HepG2 (cell line): Measurements from ENCODE around the gene KLHL17. TPM values are rescaled to one million over a fixed set of nuclear protein-coding genes. Genes with fewer than 3 reads are reported as not detected.

Source experiments
- ATM ChIP-seq: fragments of 450-650 bp; IDR thresholded peaks from 2 replicates; pipeline ENCODE4 v1.7.1; 2017; ENCODE audit warnings: mild to moderate bottlenecking, borderline replicate concordance
- CAMTA2 ChIP-seq: sonication (generic); formaldehyde crosslinking; IDR thresholded peaks from 2 replicates; pipeline ENCODE4 v1.4.0; 2020; ENCODE audit warnings: mild to moderate bottlenecking, missing genetic modification reagents, borderline replicate concordance
- CREM ChIP-seq, 2 experiments: sonication (generic) in 1 of 2; formaldehyde crosslinking in 1 of 2; IDR thresholded peaks; 2 replicates each; pipeline versions ENCODE4 v1.4.0 to v1.6.1; 2016 to 2020; ENCODE audit warnings: antibody characterized with exemption in 1 of 2, mild to moderate bottlenecking in 1 of 2, missing genetic modification reagents in 1 of 2
- FOSL1 ChIP-seq: sonication (generic); formaldehyde crosslinking; IDR thresholded peaks from 2 replicates; pipeline ENCODE4 v1.9.0; 2021; ENCODE audit warnings: missing genetic modification reagents, borderline replicate concordance
- NKX3-1 ChIP-seq: sonication (generic); formaldehyde crosslinking; IDR thresholded peaks from 2 replicates; pipeline ENCODE4 v1.5.0; 2020; ENCODE audit warnings: missing genetic modification reagents
- PHB2 ChIP-seq: fragments of 450-650 bp; IDR thresholded peaks from 2 replicates; pipeline ENCODE4 v1.6.1; 2018; ENCODE audit not compliant: partially characterized antibody
- SNAPC2 ChIP-seq: sonication (generic); formaldehyde crosslinking; IDR thresholded peaks from 2 replicates; pipeline ENCODE4 v1.8.1; 2022; ENCODE audit warnings: mild to moderate bottlenecking, missing genetic modification reagents
- SRF ChIP-seq: IDR thresholded peaks from 2 replicates; pipeline ENCODE4 v1.6.1; 2011; ENCODE audit warnings: mild to moderate bottlenecking, low read depth, low read length, moderate library complexity
- TBP ChIP-seq: sonication (generic); formaldehyde crosslinking; IDR thresholded peaks from 2 replicates; pipeline ENCODE4 v1.5.0; 2020; ENCODE audit warnings: missing genetic modification reagents
- TP53 ChIP-seq: sonication (generic); formaldehyde crosslinking; conservative IDR thresholded peaks from 2 replicates; pipeline ENCODE4 v1.4.0; 2020; ENCODE audit warnings: missing genetic modification reagents
- ZBTB3 ChIP-seq: sonication (generic); formaldehyde crosslinking; IDR thresholded peaks from 2 replicates; pipeline ENCODE4 v1.4.0; 2020; ENCODE audit warnings: low read depth, mild to moderate bottlenecking, moderate library complexity, missing genetic modification reagents, borderline replicate concordance
- ZNF256 ChIP-seq: sonication (generic); formaldehyde crosslinking; conservative IDR thresholded peaks from 2 replicates; pipeline ENCODE4 v1.4.0; 2020; ENCODE audit warnings: missing genetic modification reagents
- ZNF556 ChIP-seq: sonication (generic); formaldehyde crosslinking; IDR thresholded peaks from 2 replicates; pipeline ENCODE4 v1.4.0; 2020; ENCODE audit warnings: mild to moderate bottlenecking, missing genetic modification reagents, borderline replicate concordance
- ZNF563 ChIP-seq: sonication (generic); formaldehyde crosslinking; IDR thresholded peaks from 2 replicates; pipeline ENCODE4 v1.8.0; 2022; ENCODE audit warnings: mild to moderate bottlenecking, moderate library complexity, missing genetic modification reagents
- ZNF772 ChIP-seq: sonication (generic); formaldehyde crosslinking; IDR thresholded peaks from 2 replicates; pipeline ENCODE4 v1.5.0; 2020; ENCODE audit warnings: mild to moderate bottlenecking, missing genetic modification reagents
- polyA plus RNA-seq, 8 experiments: library from polyadenylated mRNA; depleted of rRNA in 3 of 8; stranded (reverse) in 7 of 8; unstranded in 1 of 8; fragments of >200 nt; fragmentation: Illumina TruSeq in 4 of 8; extraction: Trizol in 4 of 8; gene quantifications; 2 replicates each; pipeline versions ENCODE4 v1.2.1 to v1.2.3, GENCODE V29; 2011 to 2016; ENCODE audit warnings: low read depth in 4 of 8, missing spikeins in 1 of 8, mixed read lengths in 1 of 8; ENCODE audit not compliant: insufficient read depth in 1 of 8
- total RNA-seq, 5 experiments: library from RNA; depleted of rRNA; stranded (reverse); fragments of >200 nt; fragmentation: Illumina TruSeq; extraction: Trizol; gene quantifications; 2 replicates each; pipeline ENCODE4 v1.2.3, GENCODE V29; 2016; ENCODE audit warnings: low read depth in 1 of 5
- TF ChIP-seq, protein P1 (sequence below): sonication (generic); formaldehyde crosslinking; IDR thresholded peaks from 2 replicates; pipeline ENCODE4 v1.4.0; 2020; ENCODE audit warnings: missing genetic modification reagents
- TF ChIP-seq, protein P2 (sequence below): sonication (generic); formaldehyde crosslinking; IDR thresholded peaks from 2 replicates; pipeline ENCODE4 v1.8.1; 2023; ENCODE audit warnings: mild to moderate bottlenecking, inconsistent platforms, moderate library complexity, missing genetic modification reagents, borderline replicate concordance
- TF ChIP-seq, protein P3 (sequence below): sonication (generic); formaldehyde crosslinking; IDR thresholded peaks from 2 replicates; pipeline ENCODE4 v1.8.0; 2022; ENCODE audit warnings: low read depth, missing genetic modification reagents
- TF ChIP-seq, protein P4 (sequence below): sonication (generic); formaldehyde crosslinking; conservative IDR thresholded peaks from 2 replicates; pipeline ENCODE4 v1.5.0; 2020; ENCODE audit warnings: missing genetic modification reagents
- TF ChIP-seq, protein P5 (sequence below): sonication (generic); formaldehyde crosslinking; IDR thresholded peaks from 2 replicates; pipeline ENCODE4 v1.8.1; 2023; ENCODE audit warnings: missing genetic modification reagents, inconsistent platforms, borderline replicate concordance
- TF ChIP-seq, protein P6 (sequence below): sonication (generic); formaldehyde crosslinking; IDR thresholded peaks from 2 replicates; pipeline ENCODE4 v1.4.0; 2020; ENCODE audit warnings: missing genetic modification reagents

Gene KLHL17
- total and polyA plus RNA-seq, 2 of the 13 experiments (the other 11 are each of a cell fraction or from before 2014, with no cell fraction given), result 9.3 to 24.7 TPM

DNA sequence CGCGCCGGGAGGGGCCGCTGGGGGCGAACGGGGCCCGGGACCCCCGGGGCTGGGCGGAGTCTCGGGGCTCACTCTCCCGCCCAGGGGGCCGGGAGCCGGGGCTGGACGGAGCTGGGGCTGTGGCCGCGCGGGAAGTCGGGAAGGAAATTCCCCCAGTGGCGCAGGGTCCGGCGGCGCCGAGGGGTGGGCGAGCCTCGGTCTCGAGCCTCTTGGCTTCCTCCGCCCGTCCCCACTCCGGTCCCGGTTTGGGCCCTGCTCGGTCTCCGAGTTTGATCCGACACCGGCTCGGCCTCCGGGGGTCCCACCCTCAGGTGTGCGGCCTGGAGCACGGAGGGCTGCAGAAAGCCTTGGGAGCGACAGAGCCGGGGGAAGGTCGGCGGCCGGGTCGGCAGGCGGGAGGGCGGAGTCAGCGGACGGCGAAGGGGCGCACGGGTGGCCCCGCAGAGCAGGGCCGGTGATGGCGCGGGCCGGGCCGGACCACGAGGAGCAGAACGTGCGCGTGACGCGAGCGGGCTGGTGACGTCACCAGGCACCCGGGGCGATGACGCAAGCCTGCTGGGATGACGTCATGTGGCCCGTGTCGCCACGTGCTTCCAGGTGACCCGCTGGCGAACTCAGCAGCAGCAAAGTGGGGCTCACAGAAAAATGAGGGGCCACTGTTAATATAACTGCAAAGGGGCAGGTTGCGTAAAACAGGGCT is 40.1 kb downstream of the KLHL17 start (continued):
- TF ChIP-seq, protein P1, sequence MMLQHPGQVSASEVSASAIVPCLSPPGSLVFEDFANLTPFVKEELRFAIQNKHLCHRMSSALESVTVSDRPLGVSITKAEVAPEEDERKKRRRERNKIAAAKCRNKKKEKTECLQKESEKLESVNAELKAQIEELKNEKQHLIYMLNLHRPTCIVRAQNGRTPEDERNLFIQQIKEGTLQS (CRISPR knock-in tag), result peak; percentile 100
- TF ChIP-seq SNAPC2 (CRISPR knock-in tag) (peak; percentile 33; the same call in 1 of the 2 replicates), SRF (no peak), TBP (CRISPR knock-in tag) (0 out of 2 replicates have a peak, but pooled peaks have one; percentile 71), ZNF556 (CRISPR knock-in tag) (peak; percentile 13; the same call in 1 of the 2 replicates), TP53 (CRISPR knock-in tag) (0 out of 2 replicates have a peak, but pooled peaks have one; percentile 72), ZNF772 (CRISPR knock-in tag) (peak; percentile 74; the same call in 1 of the 2 replicates), CAMTA2 (CRISPR knock-in tag) (no peak), ATM (no peak), FOSL1 (CRISPR knock-in tag) (peak; percentile 40; the same call in 1 of the 2 replicates), PHB2 (no peak), ZBTB3 (CRISPR knock-in tag) (0 out of 2 replicates have a peak, but pooled peaks have one; percentile 32), CREM (IDR thresholded peaks at IDR 0.05) (peak; percentile 95), CREM (CRISPR knock-in tag; IDR thresholded peaks at IDR 0.05) (peak; percentile 88), ZNF256 (peak; percentile 47), NKX3-1 (peak; percentile 19; the same call in 1 of the 2 replicates), ZNF563 (peak; percentile 73)
- TF ChIP-seq, protein P2, sequence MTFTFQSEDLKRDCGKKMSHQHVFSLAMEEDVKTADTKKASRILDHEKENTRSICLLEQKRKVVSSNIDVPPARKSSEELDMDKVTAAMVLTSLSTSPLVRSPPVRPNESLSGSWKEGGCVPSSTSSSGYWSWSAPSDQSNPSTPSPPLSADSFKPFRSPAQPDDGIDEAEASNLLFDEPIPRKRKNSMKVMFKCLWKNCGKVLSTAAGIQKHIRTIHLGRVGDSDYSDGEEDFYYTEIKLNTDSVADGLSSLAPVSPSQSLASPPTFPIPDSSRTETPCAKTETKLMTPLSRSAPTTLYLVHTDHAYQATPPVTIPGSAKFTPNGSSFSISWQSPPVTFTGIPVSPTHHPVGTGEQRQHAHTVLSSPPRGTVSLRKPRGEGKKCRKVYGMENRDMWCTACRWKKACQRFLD (CRISPR knock-in tag), result peak; percentile 75; the same call in 1 of the 2 replicates
- TF ChIP-seq, protein P3, sequence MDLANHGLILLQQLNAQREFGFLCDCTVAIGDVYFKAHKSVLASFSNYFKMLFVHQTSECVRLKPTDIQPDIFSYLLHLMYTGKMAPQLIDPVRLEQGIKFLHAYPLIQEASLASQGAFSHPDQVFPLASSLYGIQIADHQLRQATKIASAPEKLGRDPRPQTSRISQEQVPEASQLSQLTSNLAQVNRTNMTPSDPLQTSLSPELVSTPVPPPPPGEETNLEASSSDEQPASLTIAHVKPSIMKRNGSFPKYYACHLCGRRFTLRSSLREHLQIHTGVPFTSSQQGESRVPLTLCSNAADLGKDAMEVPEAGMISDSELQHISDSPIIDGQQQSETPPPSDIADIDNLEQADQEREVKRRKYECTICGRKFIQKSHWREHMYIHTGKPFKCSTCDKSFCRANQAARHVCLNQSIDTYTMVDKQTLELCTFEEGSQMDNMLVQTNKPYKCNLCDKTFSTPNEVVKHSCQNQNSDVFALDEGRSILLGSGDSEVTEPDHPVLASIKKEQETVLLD, result no peak; the same call in 1 of the 2 replicates
- TF ChIP-seq, protein P4, sequence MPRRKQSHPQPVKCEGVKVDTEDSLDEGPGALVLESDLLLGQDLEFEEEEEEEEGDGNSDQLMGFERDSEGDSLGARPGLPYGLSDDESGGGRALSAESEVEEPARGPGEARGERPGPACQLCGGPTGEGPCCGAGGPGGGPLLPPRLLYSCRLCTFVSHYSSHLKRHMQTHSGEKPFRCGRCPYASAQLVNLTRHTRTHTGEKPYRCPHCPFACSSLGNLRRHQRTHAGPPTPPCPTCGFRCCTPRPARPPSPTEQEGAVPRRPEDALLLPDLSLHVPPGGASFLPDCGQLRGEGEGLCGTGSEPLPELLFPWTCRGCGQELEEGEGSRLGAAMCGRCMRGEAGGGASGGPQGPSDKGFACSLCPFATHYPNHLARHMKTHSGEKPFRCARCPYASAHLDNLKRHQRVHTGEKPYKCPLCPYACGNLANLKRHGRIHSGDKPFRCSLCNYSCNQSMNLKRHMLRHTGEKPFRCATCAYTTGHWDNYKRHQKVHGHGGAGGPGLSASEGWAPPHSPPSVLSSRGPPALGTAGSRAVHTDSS, result no peak; the same call in 1 of the 2 replicates
- TF ChIP-seq, protein P5, sequence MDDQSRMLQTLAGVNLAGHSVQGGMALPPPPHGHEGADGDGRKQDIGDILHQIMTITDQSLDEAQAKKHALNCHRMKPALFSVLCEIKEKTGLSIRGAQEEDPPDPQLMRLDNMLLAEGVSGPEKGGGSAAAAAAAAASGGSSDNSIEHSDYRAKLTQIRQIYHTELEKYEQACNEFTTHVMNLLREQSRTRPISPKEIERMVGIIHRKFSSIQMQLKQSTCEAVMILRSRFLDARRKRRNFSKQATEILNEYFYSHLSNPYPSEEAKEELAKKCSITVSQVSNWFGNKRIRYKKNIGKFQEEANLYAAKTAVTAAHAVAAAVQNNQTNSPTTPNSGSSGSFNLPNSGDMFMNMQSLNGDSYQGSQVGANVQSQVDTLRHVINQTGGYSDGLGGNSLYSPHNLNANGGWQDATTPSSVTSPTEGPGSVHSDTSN (CRISPR knock-in tag), result no peak; the same call in 1 of the 2 replicates
- TF ChIP-seq, protein P6, sequence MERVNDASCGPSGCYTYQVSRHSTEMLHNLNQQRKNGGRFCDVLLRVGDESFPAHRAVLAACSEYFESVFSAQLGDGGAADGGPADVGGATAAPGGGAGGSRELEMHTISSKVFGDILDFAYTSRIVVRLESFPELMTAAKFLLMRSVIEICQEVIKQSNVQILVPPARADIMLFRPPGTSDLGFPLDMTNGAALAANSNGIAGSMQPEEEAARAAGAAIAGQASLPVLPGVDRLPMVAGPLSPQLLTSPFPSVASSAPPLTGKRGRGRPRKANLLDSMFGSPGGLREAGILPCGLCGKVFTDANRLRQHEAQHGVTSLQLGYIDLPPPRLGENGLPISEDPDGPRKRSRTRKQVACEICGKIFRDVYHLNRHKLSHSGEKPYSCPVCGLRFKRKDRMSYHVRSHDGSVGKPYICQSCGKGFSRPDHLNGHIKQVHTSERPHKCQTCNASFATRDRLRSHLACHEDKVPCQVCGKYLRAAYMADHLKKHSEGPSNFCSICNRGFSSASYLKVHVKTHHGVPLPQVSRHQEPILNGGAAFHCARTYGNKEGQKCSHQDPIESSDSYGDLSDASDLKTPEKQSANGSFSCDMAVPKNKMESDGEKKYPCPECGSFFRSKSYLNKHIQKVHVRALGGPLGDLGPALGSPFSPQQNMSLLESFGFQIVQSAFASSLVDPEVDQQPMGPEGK (CRISPR knock-in tag), result peak; percentile 16; the same call in 1 of the 2 replicates
